Measurements from ENCODE around the gene ITIH6. TPM values are rescaled to one million over a fixed set of nuclear protein-coding genes. Genes with fewer than 3 reads are reported as not detected.

The ITIH6 gene
- total RNA-seq, 1 experiment from 2014 or later = 0.04 TPM

DNA sequence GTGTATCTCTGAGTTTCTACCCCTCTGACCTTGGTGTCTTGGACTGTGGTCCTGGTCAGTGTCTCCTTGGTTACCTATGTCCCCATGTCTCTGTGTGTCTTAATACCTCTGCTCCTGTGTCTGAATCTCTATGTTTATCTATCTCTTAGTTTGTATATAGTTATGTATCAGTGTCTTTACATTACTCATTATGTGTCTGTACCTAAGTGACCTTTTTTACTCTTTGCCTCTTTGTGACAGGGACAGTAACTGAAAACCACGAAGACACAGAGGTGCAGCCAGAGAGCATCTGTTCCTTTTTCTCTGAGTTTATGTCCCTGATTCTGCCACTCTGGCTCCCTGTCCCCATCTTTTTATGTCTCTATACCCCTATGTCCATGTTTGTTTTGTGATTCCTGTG, 49.4 kb downstream of the ITIH6 start (continued):
- TF ChIP-seq, protein P1, sequence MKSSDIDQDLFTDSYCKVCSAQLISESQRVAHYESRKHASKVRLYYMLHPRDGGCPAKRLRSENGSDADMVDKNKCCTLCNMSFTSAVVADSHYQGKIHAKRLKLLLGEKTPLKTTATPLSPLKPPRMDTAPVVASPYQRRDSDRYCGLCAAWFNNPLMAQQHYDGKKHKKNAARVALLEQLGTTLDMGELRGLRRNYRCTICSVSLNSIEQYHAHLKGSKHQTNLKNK (CRISPR knock-in tag; IDR thresholded peaks at IDR 0.05) = no peak
- TF ChIP-seq NFE2L1 (CRISPR knock-in tag; IDR thresholded peaks at IDR 0.05) (no peak), MXD4 (CRISPR knock-in tag; IDR thresholded peaks at IDR 0.05; ENCODE audit: borderline replicate concordance) (no peak), ZBTB21 (CRISPR knock-in tag; IDR thresholded peaks at IDR 0.05; ENCODE audit: borderline replicate concordance) (no peak), IRF2 (CRISPR knock-in tag; IDR thresholded peaks at IDR 0.05; ENCODE audit: borderline replicate concordance, low read depth) (no peak), SMAD4 (CRISPR knock-in tag; IDR thresholded peaks at IDR 0.05) (no peak), FOXJ3 (CRISPR knock-in tag; IDR thresholded peaks at IDR 0.05; ENCODE audit: borderline replicate concordance) (no peak)
- TF ChIP-seq, protein P2, sequence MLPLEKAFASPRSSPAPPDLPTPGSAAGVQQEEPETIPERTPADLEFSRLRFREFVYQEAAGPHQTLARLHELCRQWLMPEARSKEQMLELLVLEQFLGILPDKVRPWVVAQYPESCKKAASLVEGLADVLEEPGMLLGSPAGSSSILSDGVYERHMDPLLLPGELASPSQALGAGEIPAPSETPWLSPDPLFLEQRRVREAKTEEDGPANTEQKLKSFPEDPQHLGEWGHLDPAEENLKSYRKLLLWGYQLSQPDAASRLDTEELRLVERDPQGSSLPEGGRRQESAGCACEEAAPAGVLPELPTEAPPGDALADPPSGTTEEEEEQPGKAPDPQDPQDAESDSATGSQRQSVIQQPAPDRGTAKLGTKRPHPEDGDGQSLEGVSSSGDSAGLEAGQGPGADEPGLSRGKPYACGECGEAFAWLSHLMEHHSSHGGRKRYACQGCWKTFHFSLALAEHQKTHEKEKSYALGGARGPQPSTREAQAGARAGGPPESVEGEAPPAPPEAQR (CRISPR knock-in tag; IDR thresholded peaks at IDR 0.05) = no peak
- TF ChIP-seq, protein P3, sequence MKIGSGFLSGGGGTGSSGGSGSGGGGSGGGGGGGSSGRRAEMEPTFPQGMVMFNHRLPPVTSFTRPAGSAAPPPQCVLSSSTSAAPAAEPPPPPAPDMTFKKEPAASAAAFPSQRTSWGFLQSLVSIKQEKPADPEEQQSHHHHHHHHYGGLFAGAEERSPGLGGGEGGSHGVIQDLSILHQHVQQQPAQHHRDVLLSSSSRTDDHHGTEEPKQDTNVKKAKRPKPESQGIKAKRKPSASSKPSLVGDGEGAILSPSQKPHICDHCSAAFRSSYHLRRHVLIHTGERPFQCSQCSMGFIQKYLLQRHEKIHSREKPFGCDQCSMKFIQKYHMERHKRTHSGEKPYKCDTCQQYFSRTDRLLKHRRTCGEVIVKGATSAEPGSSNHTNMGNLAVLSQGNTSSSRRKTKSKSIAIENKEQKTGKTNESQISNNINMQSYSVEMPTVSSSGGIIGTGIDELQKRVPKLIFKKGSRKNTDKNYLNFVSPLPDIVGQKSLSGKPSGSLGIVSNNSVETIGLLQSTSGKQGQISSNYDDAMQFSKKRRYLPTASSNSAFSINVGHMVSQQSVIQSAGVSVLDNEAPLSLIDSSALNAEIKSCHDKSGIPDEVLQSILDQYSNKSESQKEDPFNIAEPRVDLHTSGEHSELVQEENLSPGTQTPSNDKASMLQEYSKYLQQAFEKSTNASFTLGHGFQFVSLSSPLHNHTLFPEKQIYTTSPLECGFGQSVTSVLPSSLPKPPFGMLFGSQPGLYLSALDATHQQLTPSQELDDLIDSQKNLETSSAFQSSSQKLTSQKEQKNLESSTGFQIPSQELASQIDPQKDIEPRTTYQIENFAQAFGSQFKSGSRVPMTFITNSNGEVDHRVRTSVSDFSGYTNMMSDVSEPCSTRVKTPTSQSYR (CRISPR knock-in tag; IDR thresholded peaks at IDR 0.05) = no peak
- TF ChIP-seq, protein P4, sequence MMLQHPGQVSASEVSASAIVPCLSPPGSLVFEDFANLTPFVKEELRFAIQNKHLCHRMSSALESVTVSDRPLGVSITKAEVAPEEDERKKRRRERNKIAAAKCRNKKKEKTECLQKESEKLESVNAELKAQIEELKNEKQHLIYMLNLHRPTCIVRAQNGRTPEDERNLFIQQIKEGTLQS (CRISPR knock-in tag; conservative IDR thresholded peaks at IDR 0.05) = no peak

DNA sequence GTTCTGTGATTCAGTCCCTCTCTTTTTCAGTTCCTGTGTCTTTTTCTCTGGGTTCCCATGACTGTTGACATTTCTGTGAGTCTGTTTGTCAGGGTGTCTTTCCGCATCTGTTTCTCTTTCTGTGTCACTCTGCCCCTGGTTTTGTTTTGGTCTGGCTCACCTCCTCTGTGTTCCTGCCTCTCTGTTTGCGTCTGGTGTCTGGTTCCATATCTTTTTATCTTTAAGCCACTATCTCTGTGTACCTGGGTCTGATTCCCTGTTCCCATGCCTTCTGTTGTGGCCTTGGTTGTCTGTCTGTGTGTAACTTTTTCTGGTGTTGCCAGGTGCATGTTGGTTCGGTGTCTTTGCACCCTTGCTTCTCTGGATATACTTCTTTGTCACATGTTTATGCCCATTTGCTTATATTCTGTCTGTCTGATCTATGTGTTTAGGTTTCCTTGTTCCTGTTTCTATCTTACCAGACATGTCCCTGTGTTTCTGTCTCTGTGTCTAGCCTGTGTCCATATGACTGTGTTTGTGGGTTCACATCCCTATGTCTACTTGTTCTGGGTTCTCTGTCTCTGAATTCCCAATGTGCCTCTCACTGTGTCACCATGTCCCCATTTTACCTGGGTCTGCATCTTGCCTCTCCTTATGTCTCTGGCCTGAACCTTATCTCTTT, 50.2 kb downstream of the ITIH6 start:
- Mint-ChIP-seq H3K27ac (no peak overlapping the region), H3K4me3 (no peak overlapping the region), H3K4me1 (0 out of 2 replicates have a peak, but pooled peaks cover 2% of the 10 kb centered on the region), H3K27me3 (ENCODE audit: low read depth) (peaks cover 6% of the 10 kb centered on the region), H3K36me3 (no peaks in the 10 kb centered on the region), H3K9me3 (no peaks in the 10 kb centered on the region; the same call in 1 of the 2 replicates)
- ChIA-PET POLR2A (no interaction called here), CTCF (no interaction called here)
- TF ChIP-seq ZNF232 (CRISPR knock-in tag; IDR thresholded peaks at IDR 0.05) (no peak), GRHL2 (CRISPR knock-in tag; IDR thresholded peaks at IDR 0.05; ENCODE audit: insufficient replicate concordance, severe bottlenecking) (no peak), GABPB1 (CRISPR knock-in tag; IDR thresholded peaks at IDR 0.05) (no peak), GTF2I (CRISPR knock-in tag; conservative IDR thresholded peaks at IDR 0.05) (no peak), ZNF416 (CRISPR knock-in tag; IDR thresholded peaks at IDR 0.05) (no peak), ETV6 (CRISPR knock-in tag; IDR thresholded peaks at IDR 0.05) (no peak), NR1H2 (CRISPR knock-in tag; IDR thresholded peaks at IDR 0.05) (no peak)
- TF ChIP-seq, protein P5, sequence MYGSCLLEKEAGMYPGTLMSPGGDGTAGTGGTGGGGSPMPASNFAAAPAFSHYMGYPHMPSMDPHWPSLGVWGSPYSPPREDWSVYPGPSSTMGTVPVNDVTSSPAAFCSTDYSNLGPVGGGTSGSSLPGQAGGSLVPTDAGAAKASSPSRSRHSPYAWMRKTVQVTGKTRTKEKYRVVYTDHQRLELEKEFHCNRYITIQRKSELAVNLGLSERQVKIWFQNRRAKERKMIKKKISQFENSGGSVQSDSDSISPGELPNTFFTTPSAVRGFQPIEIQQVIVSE (CRISPR knock-in tag; IDR thresholded peaks at IDR 0.05; ENCODE audit: borderline replicate concordance) = no peak
- DNase-seq (ENCODE audit: low spot score) (no peak), ATAC-seq (no peak)

DNA sequence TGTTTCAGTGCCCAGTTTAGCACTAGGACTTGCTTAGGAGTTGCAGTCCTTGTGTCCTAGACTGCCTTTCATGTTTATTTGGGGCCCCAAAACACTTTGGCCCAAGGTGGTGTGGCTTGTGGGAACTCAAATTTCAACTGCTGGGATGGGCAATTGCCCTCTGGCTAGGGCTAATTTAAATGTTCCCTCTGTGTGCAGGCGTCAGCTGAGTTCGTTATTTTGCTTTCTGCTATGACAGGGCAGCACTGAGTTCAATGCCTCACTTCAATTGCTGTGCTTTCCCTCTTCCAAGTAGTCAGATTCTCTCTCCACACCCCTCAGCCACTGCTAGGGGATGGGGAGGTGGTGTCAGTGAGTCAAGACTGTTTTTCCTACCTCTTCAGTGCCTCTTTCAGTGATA, 51.1 kb downstream of the ITIH6 start:
- H3K27ac Mint-ChIP-seq = no peak overlapping the region
- CTCF ChIA-PET = no interaction called here
- peaks cover 4% of the 10 kb centered on the region for H3K27me3 Mint-ChIP-seq (ENCODE audit: low read depth)
- no peak for DNase-seq (ENCODE audit: low spot score)
- no peak for ATAC-seq
- POLR2A ChIA-PET = no interaction called here
- 0 out of 2 replicates have a peak, but pooled peaks cover 2% of the 10 kb centered on the region for H3K4me1 Mint-ChIP-seq
- H3K9me3 Mint-ChIP-seq = peaks cover 4% of the 10 kb centered on the region; the same call in 1 of the 2 replicates
- H3K4me3 Mint-ChIP-seq = no peak overlapping the region
- no peaks in the 10 kb centered on the region for H3K36me3 Mint-ChIP-seq
- TF ChIP-seq CREB1 (CRISPR knock-in tag; IDR thresholded peaks at IDR 0.05) = no peak
- TF ChIP-seq, protein P6, sequence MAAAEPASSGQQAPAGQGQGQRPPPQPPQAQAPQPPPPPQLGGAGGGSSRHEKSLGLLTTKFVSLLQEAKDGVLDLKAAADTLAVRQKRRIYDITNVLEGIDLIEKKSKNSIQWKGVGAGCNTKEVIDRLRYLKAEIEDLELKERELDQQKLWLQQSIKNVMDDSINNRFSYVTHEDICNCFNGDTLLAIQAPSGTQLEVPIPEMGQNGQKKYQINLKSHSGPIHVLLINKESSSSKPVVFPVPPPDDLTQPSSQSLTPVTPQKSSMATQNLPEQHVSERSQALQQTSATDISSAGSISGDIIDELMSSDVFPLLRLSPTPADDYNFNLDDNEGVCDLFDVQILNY (CRISPR knock-in tag; IDR thresholded peaks at IDR 0.05) = no peak
- no peak for TF ChIP-seq ZNF671 (CRISPR knock-in tag; IDR thresholded peaks at IDR 0.05)
- no peak for TF ChIP-seq PRRX2 (CRISPR knock-in tag; IDR thresholded peaks at IDR 0.05)
- TF ChIP-seq, protein P7, sequence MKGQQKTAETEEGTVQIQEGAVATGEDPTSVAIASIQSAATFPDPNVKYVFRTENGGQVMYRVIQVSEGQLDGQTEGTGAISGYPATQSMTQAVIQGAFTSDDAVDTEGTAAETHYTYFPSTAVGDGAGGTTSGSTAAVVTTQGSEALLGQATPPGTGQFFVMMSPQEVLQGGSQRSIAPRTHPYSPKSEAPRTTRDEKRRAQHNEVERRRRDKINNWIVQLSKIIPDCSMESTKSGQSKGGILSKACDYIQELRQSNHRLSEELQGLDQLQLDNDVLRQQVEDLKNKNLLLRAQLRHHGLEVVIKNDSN (CRISPR knock-in tag; IDR thresholded peaks at IDR 0.05) = no peak
- TF ChIP-seq, protein P8, sequence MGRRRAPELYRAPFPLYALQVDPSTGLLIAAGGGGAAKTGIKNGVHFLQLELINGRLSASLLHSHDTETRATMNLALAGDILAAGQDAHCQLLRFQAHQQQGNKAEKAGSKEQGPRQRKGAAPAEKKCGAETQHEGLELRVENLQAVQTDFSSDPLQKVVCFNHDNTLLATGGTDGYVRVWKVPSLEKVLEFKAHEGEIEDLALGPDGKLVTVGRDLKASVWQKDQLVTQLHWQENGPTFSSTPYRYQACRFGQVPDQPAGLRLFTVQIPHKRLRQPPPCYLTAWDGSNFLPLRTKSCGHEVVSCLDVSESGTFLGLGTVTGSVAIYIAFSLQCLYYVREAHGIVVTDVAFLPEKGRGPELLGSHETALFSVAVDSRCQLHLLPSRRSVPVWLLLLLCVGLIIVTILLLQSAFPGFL (CRISPR knock-in tag; IDR thresholded peaks at IDR 0.05; ENCODE audit: borderline replicate concordance) = no peak
